IMR-90 (cell line): ENCODE measurements around the gene BOD1L2. TPM values are rescaled to one million over a fixed set of nuclear protein-coding genes. Genes with fewer than 3 reads are reported as not detected.

Experiments used
- ATAC-seq: fragments of 200-7000 bp; cut with Tn5 transposase; 2 replicates; pipeline ENCODE4 v1.9.1; 2020; ENCODE audit warnings: low read depth, mild to moderate bottlenecking, moderate library complexity
- BruUV-seq: library from RNA; stranded (reverse); fragments of 400-500 nt; replicated peaks from 2 replicates; lab custom pipeline; 2021; lab: Mats Ljungman, UMichigan
- CTCF ChIA-PET: fragments of 300-600 bp; formaldehyde crosslinking; extraction: SDS; loops from one replicate; lab custom pipeline; 2021; ENCODE audit warnings: antibody characterized with exemption; lab: Yijun Ruan, JAX
- POLR2A ChIA-PET: fragments of 300-600 bp; sonication (Branson Sonifier 250); formaldehyde crosslinking; loops from one replicate; lab custom pipeline; 2022; ENCODE audit warnings: antibody characterized with exemption; ENCODE audit not compliant: unreplicated experiment; lab: Charles Lee
- DNase-seq: peaks from one replicate; pipeline ENCODE4 v3.0.0; 2013
- H2AFZ ChIP-seq: replicated peaks from 2 replicates; pipeline ENCODE3; 2013; ENCODE audit warnings: low read length, mild to moderate bottlenecking; ENCODE audit not compliant: poor library complexity
- H2AK5ac ChIP-seq: 2 replicates; pipeline ENCODE4 v1.6.1; 2013; ENCODE audit warnings: low read depth, low read length, inconsistent platforms
- H2AK9ac ChIP-seq: replicated peaks from 2 replicates; pipeline ENCODE3; 2013; ENCODE audit warnings: mild to moderate bottlenecking, low read depth, low read length, moderate library complexity; ENCODE audit not compliant: poor library complexity
- H2BK120ac ChIP-seq: 2 replicates; pipeline ENCODE4 v1.6.1; 2013; ENCODE audit warnings: low read depth, low read length, inconsistent platforms
- H2BK15ac ChIP-seq: 3 replicates; pipeline ENCODE4 v1.6.1; 2013; ENCODE audit warnings: low read depth, low read length, inconsistent platforms
- H2BK20ac ChIP-seq: 2 replicates; pipeline ENCODE4 v1.6.1; 2013; ENCODE audit warnings: low read depth, mild to moderate bottlenecking, inconsistent platforms, low read length, moderate library complexity
- H2BK5ac ChIP-seq: 2 replicates; pipeline ENCODE4 v1.6.1; 2013; ENCODE audit warnings: mild to moderate bottlenecking, low read depth, low read length, inconsistent platforms; ENCODE audit not compliant: poor library complexity, severe bottlenecking
- H3K14ac ChIP-seq: replicated peaks from 2 replicates; pipeline ENCODE4 v1.6.1; 2013; ENCODE audit warnings: low read depth, low read length, inconsistent platforms
- H3K18ac ChIP-seq: 2 replicates; pipeline ENCODE4 v1.6.1; 2013; ENCODE audit warnings: low read depth, low read length, control low read depth
- H3K23ac ChIP-seq: 2 replicates; pipeline ENCODE4 v1.6.1; 2013; ENCODE audit warnings: low read depth, low read length, inconsistent platforms
- H3K27ac ChIP-seq: 2 replicates; pipeline ENCODE4 v1.5.1; 2013; ENCODE audit warnings: mild to moderate bottlenecking, control low read depth, low read length; ENCODE audit not compliant: insufficient read depth
- H3K27me3 ChIP-seq: 2 replicates; pipeline ENCODE4 v1.6.1; 2013; ENCODE audit warnings: low read length; ENCODE audit not compliant: control insufficient read depth, insufficient read depth
- H3K36me3 ChIP-seq: 2 replicates; pipeline ENCODE4 v1.6.1; 2013; ENCODE audit warnings: low read length, mixed read lengths; ENCODE audit not compliant: control insufficient read depth, insufficient read depth
- H3K4ac ChIP-seq: 2 replicates; pipeline ENCODE4 v1.6.1; 2013; ENCODE audit warnings: low read depth, low read length, inconsistent platforms
- H3K4me1 ChIP-seq: 2 replicates; pipeline ENCODE4 v1.6.1; 2013; ENCODE audit warnings: low read length, mixed read lengths; ENCODE audit not compliant: control insufficient read depth, insufficient read depth
- H3K4me2 ChIP-seq: 2 replicates; pipeline ENCODE4 v1.6.1; 2013; ENCODE audit warnings: low read depth, mild to moderate bottlenecking, control low read depth, low read length, moderate library complexity
- H3K4me3 ChIP-seq: 2 replicates; pipeline ENCODE4 v1.5.1; 2013; ENCODE audit warnings: low read depth, mild to moderate bottlenecking, control low read depth, low read length, moderate library complexity; ENCODE audit not compliant: insufficient read depth
- H3K56ac ChIP-seq: 2 replicates; pipeline ENCODE4 v1.6.1; 2013; ENCODE audit warnings: low read length, inconsistent platforms; ENCODE audit not compliant: insufficient read depth; ENCODE audit errors: extremely low read depth
- H3K79me1 ChIP-seq, 2 experiments: 2 replicates each; pipeline ENCODE4 v1.6.1; 2013; ENCODE audit warnings: low read length in 2 of 2, inconsistent platforms in 1 of 2, low read depth in 1 of 2
- H3K9ac ChIP-seq: 2 replicates; pipeline ENCODE4 v1.6.1; 2013; ENCODE audit warnings: low read depth, low read length, control low read depth
- H3K9me1 ChIP-seq: 2 replicates; pipeline ENCODE4 v1.6.1; 2013; ENCODE audit warnings: low read length, inconsistent platforms; ENCODE audit not compliant: insufficient read depth
- H3K9me3 ChIP-seq: 2 replicates; pipeline ENCODE4 v1.6.1; 2013; ENCODE audit warnings: low read length; ENCODE audit not compliant: control insufficient read depth, insufficient read depth
- H4K20me1 ChIP-seq: 2 replicates; pipeline ENCODE4 v1.6.1; 2013; ENCODE audit warnings: low read length, inconsistent platforms; ENCODE audit not compliant: insufficient read depth
- H4K5ac ChIP-seq: 2 replicates; pipeline ENCODE4 v1.6.1; 2013; ENCODE audit warnings: mild to moderate bottlenecking, low read depth, low read length, control low read depth
- H4K8ac ChIP-seq, 2 experiments: 2 replicates each; pipeline ENCODE4 v1.6.1; 2013; ENCODE audit warnings: low read depth in 2 of 2, low read length in 2 of 2, control low read depth in 1 of 2, inconsistent platforms in 1 of 2
- H4K91ac ChIP-seq: 2 replicates; pipeline ENCODE4 v1.6.1; 2013; ENCODE audit warnings: low read depth, low read length, inconsistent platforms; ENCODE audit not compliant: insufficient read depth
- ELK1 ChIP-seq: fragments of 150-350 bp; IDR thresholded peaks from 2 replicates; pipeline ENCODE4 v1.6.1; 2016; ENCODE audit warnings: low read depth, mild to moderate bottlenecking, low read length, moderate library complexity, borderline replicate concordance
- RCOR1 ChIP-seq: IDR thresholded peaks from 2 replicates; pipeline ENCODE4 v1.6.1; 2012; ENCODE audit warnings: mild to moderate bottlenecking, low read length, improper control_type of control experiment; ENCODE audit not compliant: insufficient replicate concordance
- WGBS, 2 experiments: methylation state at CpG; one replicate each; pipeline versions ENCODE4 v1.1.5 to v1.1.7; 2013; ENCODE audit warnings: missing lambda C conversion rate in 2 of 2; ENCODE audit not compliant: insufficient read length in 1 of 2; ENCODE audit errors: extremely low coverage in 2 of 2; 5-methylcytosine and 5-hydroxymethylcytosine counted together
- dilution Hi-C: fragments of 300-500 bp; cut with HindIII; formaldehyde crosslinking; loops from one replicate; pipeline ENCODE4 v1.14.3; 2018; ENCODE audit warnings: low sequenced_read_pairs; ENCODE audit not compliant: unreplicated experiment
- in situ Hi-C: fragments of 300-500 bp; cut with MboI; formaldehyde crosslinking; loops from 3 replicates; pipeline ENCODE4 v1.14.3; 2019; ENCODE audit warnings: low sequenced_read_pairs, inconsistent platforms, mixed read lengths
- intact Hi-C: fragments of 100-400 bp; cut with micrococcal nuclease; formaldehyde crosslinking; loops from 2 replicates; pipeline ENCODE4 v1.10.0; 2022
- polyA plus RNA-seq, 3 experiments: library from polyadenylated mRNA; depleted of rRNA; stranded (reverse); fragments of >200 nt; gene quantifications; 2 replicates each; pipeline ENCODE4 v1.2.3, GENCODE V29; 2012; ENCODE audit warnings: low replicate concordance in 1 of 3
- total RNA-seq: library from RNA; depleted of rRNA; stranded (reverse); fragments of >200 nt; gene quantifications from 2 replicates; pipeline ENCODE4 v1.2.3, GENCODE V29; 2012

Gene BOD1L2
- total and polyA plus RNA-seq, 2 of the 4 experiments (the other 2 are of a cell fraction) = not detected

- Histone ChIP-seq H3K56ac (no peak overlapping the region), H3K9me3 (no peaks in the 10 kb centered on the region), H2BK20ac (no peak overlapping the region), H3K4ac (no peak overlapping the region), H4K8ac (no peak overlapping the region), H2BK120ac (no peak overlapping the region), H4K91ac (no peak overlapping the region), H3K14ac (no peak overlapping the region), H3K9ac (no peak overlapping the region), H3K79me1 (no peaks in the 10 kb centered on the region), H3K9me1 (no peaks in the 10 kb centered on the region), H2BK5ac (no peak overlapping the region), H3K36me3 (no peaks in the 10 kb centered on the region), H2AK5ac (no peak overlapping the region), H3K27me3 (no peaks in the 10 kb centered on the region), H3K18ac (no peak overlapping the region), H3K4me1 (no peaks in the 10 kb centered on the region), H2BK15ac (no peak overlapping the region), H2AK9ac (no peak overlapping the region), H3K4me3 (no peak overlapping the region), H3K4me2 (no peak overlapping the region), H3K23ac (no peak overlapping the region), H4K5ac (no peak overlapping the region), H4K20me1 (no peaks in the 10 kb centered on the region), H3K27ac (no peak overlapping the region), H2AFZ (no peak overlapping the region)
- TF ChIP-seq ELK1 (no peak), RCOR1 (no peak)
- intact Hi-C loops (no loop called here), dilution Hi-C loops (no loop called here), in situ Hi-C loops (no loop called here)
- ATAC-seq (no peak), DNase-seq (no peak)
- 75% methylated on average over 2 of the region's 3 CpGs; no CpG with 5 or more reads in 1 of the 2 experiments for WGBS, 2 experiments
- no TSS peak for BruUV-seq
- POLR2A ChIA-PET = no interaction called here
- CTCF ChIA-PET = no interaction called here
Observed at GRCh38 chr18:57194622-57195021, 47.7 kb downstream of the BOD1L2 start.
